Stimulated activated CD4-positive, alpha-beta T cell treated with anti-CD3 and anti-CD28 coated beads, TNF-alpha, amount 100 ng/mL, for 24 hours (primary cell): ENCODE results near the gene FSCN2.

ENCODE experiments used
- DNase-seq, 3 experiments: peaks; one replicate each; pipeline ENCODE4 v3.0.0-alpha.2; 2020; ENCODE audit warnings: low read depth in 3 of 3

The FSCN2 gene

DNA sequence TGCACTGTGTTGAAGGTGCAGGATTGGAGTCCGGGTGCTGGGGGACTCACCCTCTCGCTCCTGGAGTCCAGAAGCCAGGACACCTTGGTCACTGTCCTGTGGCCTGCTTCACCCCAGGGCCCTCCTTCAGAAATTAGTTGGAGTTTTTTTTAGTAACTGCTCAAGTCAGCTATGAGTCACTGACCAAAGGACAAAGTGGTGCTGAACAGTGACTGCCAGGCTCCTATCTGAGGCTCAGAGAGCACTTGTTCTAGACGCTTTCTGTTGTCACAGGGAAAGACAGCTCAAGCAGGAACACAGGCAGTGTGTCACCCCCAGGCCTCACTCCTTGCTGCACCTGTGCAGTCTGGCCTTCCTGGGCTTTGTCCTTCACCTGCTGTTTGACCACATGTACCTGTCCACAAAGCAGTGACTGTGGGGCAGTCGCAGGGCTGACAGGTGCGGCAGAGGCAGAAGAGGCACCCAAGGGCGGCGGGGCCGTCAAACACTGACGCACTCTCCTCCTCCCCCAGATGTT is 28.1 kb downstream of the FSCN2 start:
- DNase-seq: no peak

DNA sequence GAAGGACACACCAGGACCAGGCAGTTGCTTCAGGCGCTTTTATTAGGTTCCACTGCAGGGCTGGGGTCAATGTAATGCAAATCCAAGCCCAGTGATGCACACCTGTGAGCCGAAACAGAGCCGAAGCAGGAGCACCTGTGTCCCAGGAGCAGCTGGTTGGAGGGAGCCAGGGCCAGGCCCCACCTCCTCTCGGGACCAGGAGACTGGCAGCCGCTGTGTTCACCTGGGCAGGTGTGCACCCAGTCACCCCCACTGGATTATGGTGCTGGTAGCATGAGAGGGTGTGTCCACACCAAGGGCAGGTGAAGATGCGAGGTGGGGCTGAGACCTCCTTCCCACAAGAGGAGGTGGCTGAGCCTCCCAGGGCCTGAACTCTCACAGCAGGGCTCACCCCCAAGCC is 28.7 kb downstream of the FSCN2 start:
- no peak for DNase-seq

- DNase-seq: no peak
These were observed 29.3 kb downstream of the FSCN2 start for GRCh38 chr17:81557276-81558114.

GRCh38 chr17:81558115-81558468 is 29.9 kb downstream of the FSCN2 start:
- no peak for DNase-seq

GRCh38 chr17:81558941-81559806 is 31.0 kb downstream of the FSCN2 start:
- no peak for DNase-seq

DNA sequence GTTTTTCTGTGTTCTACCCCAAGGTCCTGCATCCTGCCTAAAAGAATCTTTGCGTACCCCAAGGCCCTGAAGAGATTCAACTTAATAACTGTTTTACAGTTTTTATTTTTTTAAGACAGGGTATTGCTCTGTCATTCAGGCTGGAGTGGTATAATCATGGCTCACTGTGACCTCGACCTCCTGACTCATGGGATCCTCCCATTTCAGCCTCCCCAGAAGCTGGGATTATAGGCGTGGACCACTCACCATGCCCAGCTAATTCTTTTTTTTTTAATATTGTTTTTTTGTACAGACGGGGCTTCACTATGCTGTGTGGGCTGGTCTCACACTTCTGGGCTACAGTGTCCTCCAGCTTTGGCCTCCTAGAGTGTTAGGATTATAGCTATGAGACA is 33.3 kb downstream of the FSCN2 start:
- DNase-seq: no peak

- DNase-seq: no peak
These were observed 35.8 kb downstream of the FSCN2 start for GRCh38 chr17:81563861-81564586.

GRCh38 chr17:81564778-81565177 is 36.6 kb downstream of the FSCN2 start:
- DNase-seq: no peak

- no peak for DNase-seq
These were observed 37.1 kb downstream of the FSCN2 start for GRCh38 chr17:81565231-81565630.

- no peak for DNase-seq
These were observed 38.4 kb downstream of the FSCN2 start for GRCh38 chr17:81566461-81567126.

GRCh38 chr17:81567191-81567590 is 39.0 kb downstream of the FSCN2 start:
- DNase-seq: no peak

DNA sequence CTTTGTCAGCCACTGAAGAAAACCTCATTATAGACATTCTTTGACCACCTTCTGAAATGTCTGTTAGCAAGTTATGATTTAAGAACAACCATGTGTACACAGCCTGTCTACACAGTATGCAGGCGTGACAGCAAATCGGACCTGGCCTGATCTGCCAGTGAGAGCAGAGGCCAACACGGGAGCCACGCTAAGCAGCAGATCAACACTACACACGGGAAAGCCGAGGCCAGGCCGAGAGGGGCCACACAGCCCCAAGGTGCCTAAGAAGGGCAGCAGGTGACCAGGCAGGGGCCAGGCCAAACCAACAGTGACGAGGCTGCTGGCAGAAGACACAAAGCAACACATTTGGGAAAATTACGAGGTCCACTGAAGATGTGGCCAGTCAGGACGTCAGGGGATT is 40.2 kb downstream of the FSCN2 start:
- no peak for DNase-seq

DNA sequence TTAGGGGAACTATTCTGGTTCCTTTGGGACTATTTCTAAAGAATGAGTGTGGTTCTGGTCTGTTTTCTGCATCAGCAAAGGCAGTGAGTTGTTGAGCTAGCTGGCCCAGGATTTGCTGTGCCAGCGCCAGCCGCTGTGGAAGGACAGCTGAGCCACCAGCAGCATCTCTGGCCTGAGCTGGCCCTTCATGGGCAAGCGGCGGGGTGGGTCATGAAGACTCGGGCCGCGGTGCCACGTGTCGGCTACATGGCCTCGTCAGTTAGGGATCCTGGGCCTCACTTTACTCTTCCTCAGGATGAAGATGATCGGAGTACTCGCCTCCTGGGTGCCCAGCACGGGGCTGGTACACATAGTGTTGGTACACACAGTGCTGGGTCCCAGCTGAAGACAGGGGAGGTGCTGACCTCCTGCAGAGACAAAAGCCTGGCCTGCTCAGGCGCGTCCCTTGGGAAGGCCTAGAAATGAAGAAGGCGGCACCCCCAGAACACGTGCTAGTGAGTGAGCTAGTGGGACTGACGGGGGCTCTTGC is 41.9 kb downstream of the FSCN2 start:
- DNase-seq: no peak

DNA sequence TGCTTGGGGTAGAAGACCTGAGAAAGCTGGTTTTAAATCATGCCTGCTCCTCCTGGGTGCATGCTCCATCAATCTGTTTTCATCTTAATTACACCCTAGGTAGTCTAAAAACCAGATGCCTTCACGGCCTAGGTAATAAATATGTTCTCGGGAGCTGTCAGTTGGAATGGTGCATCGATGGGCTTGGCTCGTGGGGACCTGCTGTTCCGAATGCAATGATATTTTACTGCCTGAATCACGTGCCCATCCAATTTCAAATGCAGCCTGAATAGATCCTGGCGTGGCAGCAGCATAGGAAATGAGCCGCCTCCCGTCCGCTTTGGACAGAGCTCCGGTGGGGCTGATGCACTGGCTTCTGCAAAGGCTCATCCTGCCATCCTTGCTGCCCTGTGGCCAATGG is 42.8 kb downstream of the FSCN2 start:
- DNase-seq: no peak

GRCh38 chr17:81572563-81573168 is 44.5 kb downstream of the FSCN2 start:
- no peak for DNase-seq

- no peak for DNase-seq
These were observed 45.8 kb downstream of the FSCN2 start for GRCh38 chr17:81573794-81574642.

- DNase-seq: no peak
These were observed 46.4 kb downstream of the FSCN2 start for GRCh38 chr17:81574643-81574956.

DNA sequence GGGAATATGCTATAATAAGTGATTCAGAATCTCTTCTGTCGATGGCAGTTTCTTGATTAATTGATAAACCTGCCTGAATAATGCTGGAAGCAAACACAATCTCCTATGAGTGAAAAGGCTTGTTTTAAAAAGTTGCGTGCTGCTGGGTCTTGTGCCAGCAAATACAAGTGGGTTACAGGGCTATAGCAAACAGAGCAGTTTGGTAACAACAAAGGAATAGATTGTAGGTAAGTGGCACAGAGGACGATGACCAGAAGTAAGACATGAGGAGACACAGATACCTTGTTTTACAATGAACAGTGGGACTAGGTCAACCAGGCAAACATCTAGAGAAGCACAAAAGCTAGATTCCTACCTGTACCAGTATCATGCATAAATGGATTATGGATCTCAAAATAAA is 47.7 kb downstream of the FSCN2 start:
- DNase-seq: no peak

- no peak for DNase-seq
These were observed 48.6 kb downstream of the FSCN2 start for GRCh38 chr17:81576621-81577277.
